GM12891 (cell line): ENCODE measurements around the gene RAC3.

Experiments
- POLR2A ChIP-seq: IDR thresholded peaks from 2 replicates; pipeline ENCODE4 v1.6.1; 2011; ENCODE audit warnings: low read depth, low read length, control low read depth
- POLR2AphosphoS5 ChIP-seq: IDR thresholded peaks from 2 replicates; pipeline ENCODE4 v1.6.1; 2011; ENCODE audit warnings: low read depth, low read length, control low read depth
- TAF1 ChIP-seq: IDR thresholded peaks from 2 replicates; pipeline ENCODE4 v1.6.1; 2011; ENCODE audit warnings: low read depth, low read length, control low read depth

DNA sequence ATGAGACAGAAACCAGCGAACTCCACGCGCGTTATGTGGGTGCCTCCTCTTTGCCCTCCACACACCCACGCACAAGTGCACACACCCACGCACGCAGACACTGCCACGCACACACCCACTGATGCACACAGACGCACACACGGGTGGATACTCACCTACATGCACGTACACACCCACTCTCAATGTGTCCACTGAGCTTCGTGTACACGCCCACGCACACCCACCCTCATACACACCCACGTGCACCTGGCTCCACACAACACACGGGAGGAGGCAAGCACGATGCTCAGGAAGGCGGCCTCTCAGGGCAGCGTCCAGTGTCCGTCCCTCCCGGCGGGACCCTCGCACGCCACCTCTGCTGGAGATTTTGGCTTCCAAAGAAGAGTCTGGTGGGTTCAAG lies 15.9 kb downstream of the RAC3 start:
- TF ChIP-seq TAF1 (no peak), POLR2AphosphoS5 (no peak), POLR2A (no peak)
